Left ventricle myocardium inferior (tissue), 1 donor: ENCODE results near the gene BTG2. TPM values are rescaled to one million over a fixed set of nuclear protein-coding genes. Genes with fewer than 3 reads are reported as not detected.
A peak's percentile ranks its signal among the peaks of the same experiment; 100 is the strongest.

ENCODE experiments used
- DNase-seq: peaks from one replicate; pipeline ENCODE4 v3.0.0-alpha.2; 2020
- H3K27ac ChIP-seq: fragments of 200-600 bp; replicated peaks from 2 replicates; pipeline ENCODE4 v1.8.0; 2021
- H3K27me3 ChIP-seq: fragments of 200-600 bp; 2 replicates; pipeline ENCODE4 v1.8.0; 2021; ENCODE audit warnings: low read depth
- H3K36me3 ChIP-seq: fragments of 200-600 bp; 2 replicates; pipeline ENCODE4 v1.8.0; 2021
- H3K4me1 ChIP-seq: fragments of 200-600 bp; 2 replicates; pipeline ENCODE4 v1.8.0; 2021
- H3K4me3 ChIP-seq: fragments of 200-600 bp; 2 replicates; pipeline ENCODE4 v1.8.0; 2021; ENCODE audit warnings: mild to moderate bottlenecking, moderate library complexity
- H3K9me3 ChIP-seq: fragments of 200-600 bp; replicated peaks from 2 replicates; pipeline ENCODE4 v1.8.0; 2021
- intact Hi-C: fragments of 100-400 bp; cut with micrococcal nuclease; formaldehyde crosslinking; loops from one replicate; pipeline ENCODE4 v1.11.0; 2022
- total RNA-seq: library from RNA; stranded (reverse); fragmentation: NEBNext Ultra II Directional; extraction: Animal tissue kit (Norgen Biotek cat#: 25700); gene quantifications from one replicate; pipeline ENCODE4 v1.2.1, GENCODE V29; 2021
- TF ChIP-seq, protein P1 (sequence below): fragments of 200-600 bp; IDR thresholded peaks from 2 replicates; pipeline ENCODE4 v1.8.0; 2021; ENCODE audit warnings: antibody characterized with exemption, mild to moderate bottlenecking, borderline replicate concordance
- donor health status: DM: no; HTN: yes; CAD: no; lungs with severe emphysema.

BTG2 gene
- total RNA-seq, 1 donor from 2014 or later = 73.7 TPM

DNA sequence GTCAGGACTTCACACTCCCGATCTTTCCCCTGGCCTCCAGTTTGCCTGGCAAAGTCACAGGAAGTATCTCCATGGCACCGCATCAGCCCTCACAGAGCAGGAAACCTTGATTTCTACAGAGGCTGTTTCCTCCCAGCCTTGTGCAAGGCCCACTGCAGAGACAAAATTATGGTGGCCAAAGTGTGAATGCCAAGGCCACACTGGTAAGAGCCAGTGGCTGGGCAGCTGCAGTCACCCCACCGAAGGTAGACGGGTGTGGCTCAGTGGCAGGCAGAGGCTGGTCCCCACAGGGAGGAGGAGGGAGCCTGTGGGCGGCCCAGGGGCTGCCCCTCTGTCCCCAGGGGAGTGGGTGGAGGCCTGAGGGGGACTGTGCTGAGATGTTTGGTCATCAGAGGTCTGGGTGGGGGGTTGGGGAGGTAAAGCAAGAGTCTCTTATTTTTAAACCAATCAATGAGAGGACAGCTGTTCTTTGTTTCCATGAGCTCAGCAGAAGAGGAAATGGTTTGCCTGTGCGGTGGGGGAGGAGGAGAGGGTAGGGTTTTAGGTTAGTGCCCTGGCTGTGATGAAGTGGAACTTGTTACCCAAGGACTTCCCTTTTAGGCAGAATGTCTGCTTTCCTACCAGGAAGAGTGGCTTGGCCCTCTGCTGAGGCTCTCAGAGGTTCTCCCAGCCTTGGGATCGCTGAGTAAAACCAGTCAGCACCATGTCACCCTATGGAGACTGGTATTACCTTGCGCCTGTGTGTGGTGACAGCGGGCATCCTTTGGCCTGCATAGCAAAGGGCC, 18.0 kb upstream of the BTG2 start:
- Histone ChIP-seq H3K27me3 (no peaks in the 10 kb centered on the region), H3K27ac (peak overlapping the region; percentile 90), H3K4me3 (no peak overlapping the region), H3K4me1 (peaks cover 84% of the 10 kb centered on the region), H3K36me3 (no peaks in the 10 kb centered on the region), H3K9me3 (no peaks in the 10 kb centered on the region)
- TF ChIP-seq, protein P1, sequence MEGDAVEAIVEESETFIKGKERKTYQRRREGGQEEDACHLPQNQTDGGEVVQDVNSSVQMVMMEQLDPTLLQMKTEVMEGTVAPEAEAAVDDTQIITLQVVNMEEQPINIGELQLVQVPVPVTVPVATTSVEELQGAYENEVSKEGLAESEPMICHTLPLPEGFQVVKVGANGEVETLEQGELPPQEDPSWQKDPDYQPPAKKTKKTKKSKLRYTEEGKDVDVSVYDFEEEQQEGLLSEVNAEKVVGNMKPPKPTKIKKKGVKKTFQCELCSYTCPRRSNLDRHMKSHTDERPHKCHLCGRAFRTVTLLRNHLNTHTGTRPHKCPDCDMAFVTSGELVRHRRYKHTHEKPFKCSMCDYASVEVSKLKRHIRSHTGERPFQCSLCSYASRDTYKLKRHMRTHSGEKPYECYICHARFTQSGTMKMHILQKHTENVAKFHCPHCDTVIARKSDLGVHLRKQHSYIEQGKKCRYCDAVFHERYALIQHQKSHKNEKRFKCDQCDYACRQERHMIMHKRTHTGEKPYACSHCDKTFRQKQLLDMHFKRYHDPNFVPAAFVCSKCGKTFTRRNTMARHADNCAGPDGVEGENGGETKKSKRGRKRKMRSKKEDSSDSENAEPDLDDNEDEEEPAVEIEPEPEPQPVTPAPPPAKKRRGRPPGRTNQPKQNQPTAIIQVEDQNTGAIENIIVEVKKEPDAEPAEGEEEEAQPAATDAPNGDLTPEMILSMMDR = peak; percentile 10
- intact Hi-C loops = no loop called here
- DNase-seq = peak; percentile 55

DNA sequence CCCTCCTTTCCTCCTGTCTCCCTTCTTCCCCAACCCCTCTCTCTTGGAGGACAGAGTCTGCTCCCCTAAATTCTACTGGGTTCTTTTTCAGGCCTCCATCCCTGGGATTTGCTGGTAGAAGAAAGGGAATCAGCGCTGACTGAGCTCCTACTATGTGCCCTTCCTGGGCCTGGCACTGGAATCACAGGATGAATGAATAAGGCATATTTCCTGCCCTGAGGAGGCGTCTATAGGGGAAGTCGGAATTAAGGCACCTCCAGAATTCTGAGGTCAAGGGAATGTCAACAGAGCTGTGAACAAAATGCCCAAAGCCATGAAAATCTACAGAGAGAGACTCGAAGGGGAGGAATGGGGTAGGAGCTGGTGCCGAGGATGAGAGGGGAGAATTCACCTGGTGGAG, 17.4 kb upstream of the BTG2 start:
- intact Hi-C loops = no loop called here
- Histone ChIP-seq H3K4me3 (no peak overlapping the region), H3K4me1 (peaks cover 78% of the 10 kb centered on the region), H3K27ac (peak overlapping the region; percentile 90), H3K9me3 (no peaks in the 10 kb centered on the region), H3K36me3 (no peaks in the 10 kb centered on the region), H3K27me3 (no peaks in the 10 kb centered on the region)
- TF ChIP-seq, protein P1 = no peak
- DNase-seq = no peak

DNA sequence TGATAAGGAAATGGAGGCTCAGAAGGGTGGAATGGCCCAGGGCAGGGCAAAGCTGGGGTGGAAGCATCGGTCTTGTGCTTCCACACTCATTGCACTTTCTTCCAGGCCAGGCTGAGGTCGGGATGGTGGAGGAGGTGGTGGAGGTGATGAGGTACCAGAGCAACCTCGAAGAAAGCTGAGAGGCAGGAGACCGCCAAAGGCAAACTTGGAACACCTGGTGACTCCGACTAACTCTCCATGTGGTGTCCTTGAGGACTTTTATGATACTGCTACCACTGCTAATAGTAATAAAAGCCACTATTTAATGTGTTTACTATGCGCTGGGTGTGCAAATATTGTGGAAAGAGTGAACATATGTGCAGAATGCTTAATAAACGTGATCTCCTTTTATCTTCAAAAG, 16.9 kb upstream of the BTG2 start:
- Histone ChIP-seq H3K4me1 (peaks cover 73% of the 10 kb centered on the region), H3K27me3 (no peaks in the 10 kb centered on the region), H3K4me3 (no peak overlapping the region), H3K27ac (peak overlapping the region; percentile 90), H3K36me3 (no peaks in the 10 kb centered on the region), H3K9me3 (no peaks in the 10 kb centered on the region)
- TF ChIP-seq, protein P1 = no peak
- no peak for DNase-seq
- intact Hi-C loops = no loop called here

DNA sequence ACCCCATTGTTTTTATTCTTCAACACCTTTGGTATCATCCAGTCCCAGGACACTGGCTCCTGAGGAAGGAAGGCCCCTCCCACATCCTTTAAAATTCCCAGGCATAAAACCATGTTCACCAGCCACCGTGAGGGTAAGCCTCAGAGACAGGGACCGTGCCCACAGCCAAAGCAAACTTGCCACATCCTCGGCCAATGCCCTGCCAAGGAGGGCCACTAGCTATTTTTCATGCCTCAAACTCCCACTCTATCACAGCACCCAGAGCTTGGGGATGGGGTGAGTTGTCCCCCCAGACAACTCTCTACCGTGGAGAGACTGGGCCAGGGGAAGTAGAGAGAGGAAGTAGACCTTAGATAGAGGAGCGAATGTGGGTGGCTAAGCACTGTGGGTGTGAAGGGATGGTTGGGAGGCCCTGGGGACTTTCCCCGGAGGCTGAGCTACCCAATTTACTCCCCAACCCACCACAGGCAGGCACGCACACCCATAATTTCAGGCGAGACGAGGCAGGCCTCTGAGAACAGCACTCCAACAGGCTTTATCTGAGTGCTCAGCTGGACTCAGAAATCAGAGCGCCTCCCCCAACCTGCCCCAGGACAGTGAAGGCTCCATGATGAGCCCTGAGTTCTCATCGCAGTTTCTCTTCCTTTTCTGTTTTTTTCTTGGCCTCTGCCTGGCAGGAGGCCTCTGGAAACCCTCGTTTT, 15.9 kb upstream of the BTG2 start:
- TF ChIP-seq, protein P1 = no peak
- DNase-seq = no peak
- no peaks in the 10 kb centered on the region for H3K36me3 ChIP-seq
- H3K27me3 ChIP-seq = no peaks in the 10 kb centered on the region
- intact Hi-C loops = no loop called here
- peaks cover 69% of the 10 kb centered on the region for H3K4me1 ChIP-seq
- no peaks in the 10 kb centered on the region for H3K9me3 ChIP-seq
- peak overlapping the region; percentile 55 for H3K4me3 ChIP-seq
- H3K27ac ChIP-seq = peak overlapping the region; percentile 90

DNA sequence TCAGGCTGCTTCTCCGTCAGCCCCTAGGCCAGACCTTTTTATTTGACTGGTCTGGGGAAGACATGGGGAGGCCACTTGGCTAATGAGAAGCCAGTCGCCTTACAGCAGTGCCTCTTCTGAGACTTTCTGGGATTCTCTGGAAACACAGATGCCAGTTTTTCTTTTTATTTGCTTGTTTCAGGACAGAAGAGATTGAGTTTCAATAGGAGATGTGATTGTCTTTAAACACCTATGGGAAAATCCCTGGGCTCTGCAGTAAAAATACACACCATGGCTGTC, 15.4 kb upstream of the BTG2 start:
- peak overlapping the region; percentile 55 for H3K4me3 ChIP-seq
- TF ChIP-seq, protein P1 = no peak
- no peaks in the 10 kb centered on the region for H3K36me3 ChIP-seq
- H3K27ac ChIP-seq = peak overlapping the region; percentile 90
- no peaks in the 10 kb centered on the region for H3K9me3 ChIP-seq
- DNase-seq = no peak
- intact Hi-C loops = no loop called here
- no peaks in the 10 kb centered on the region for H3K27me3 ChIP-seq
- H3K4me1 ChIP-seq = peaks cover 64% of the 10 kb centered on the region
